ENCODE measurements around the gene ZNF474.
"Not testable (repeated sequence)": the region's sequence is repeated elsewhere in the genome, so short reads cannot be mapped to it uniquely, and the experiment has no call there.

The ZNF474 gene

DNA sequence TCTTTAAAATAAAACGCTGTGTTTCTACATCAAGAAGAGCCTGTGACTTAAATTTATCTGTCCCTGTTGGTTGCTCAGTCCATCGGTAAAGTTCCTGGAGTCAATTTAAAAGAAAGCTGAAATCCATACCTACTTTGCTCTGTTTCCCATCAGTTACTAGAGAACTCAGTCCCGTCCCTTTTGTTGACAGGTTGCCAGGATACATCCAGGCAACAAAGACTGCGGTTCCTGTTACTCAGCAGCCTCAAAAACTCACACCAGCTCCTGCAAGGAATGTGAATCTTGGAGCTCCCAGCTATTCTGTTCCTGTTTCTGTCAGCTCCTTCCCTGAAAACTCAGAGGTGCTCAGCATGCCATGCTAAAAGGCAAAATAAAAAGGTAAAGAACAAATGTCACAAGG is at the start of gene ZNF474:
Gene ZNF474, plus strand, starts transcription at position 241 of the 400 bp plus-strand sequence. CDS start 22,445 bp downstream, outside the sequence.
- DNase-seq (ENCODE audit: extremely low read depth in 1 of 2, low read depth in 1 of 2) = no peak

- DNase-seq (ENCODE audit: extremely low read depth in 1 of 2, low read depth in 1 of 2) = no peak
Observed at GRCh38 chr5:122081541-122081940, 47.8 kb upstream of the ZNF474 start.

- DNase-seq (ENCODE audit: extremely low read depth in 1 of 2, low read depth in 1 of 2) = no peak
Observed at GRCh38 chr5:122083535-122083934, 45.8 kb upstream of the ZNF474 start.

GRCh38 chr5:122085041-122085440 is 44.3 kb upstream of the ZNF474 start:
- DNase-seq (ENCODE audit: extremely low read depth in 1 of 2, low read depth in 1 of 2) = no peak

DNA sequence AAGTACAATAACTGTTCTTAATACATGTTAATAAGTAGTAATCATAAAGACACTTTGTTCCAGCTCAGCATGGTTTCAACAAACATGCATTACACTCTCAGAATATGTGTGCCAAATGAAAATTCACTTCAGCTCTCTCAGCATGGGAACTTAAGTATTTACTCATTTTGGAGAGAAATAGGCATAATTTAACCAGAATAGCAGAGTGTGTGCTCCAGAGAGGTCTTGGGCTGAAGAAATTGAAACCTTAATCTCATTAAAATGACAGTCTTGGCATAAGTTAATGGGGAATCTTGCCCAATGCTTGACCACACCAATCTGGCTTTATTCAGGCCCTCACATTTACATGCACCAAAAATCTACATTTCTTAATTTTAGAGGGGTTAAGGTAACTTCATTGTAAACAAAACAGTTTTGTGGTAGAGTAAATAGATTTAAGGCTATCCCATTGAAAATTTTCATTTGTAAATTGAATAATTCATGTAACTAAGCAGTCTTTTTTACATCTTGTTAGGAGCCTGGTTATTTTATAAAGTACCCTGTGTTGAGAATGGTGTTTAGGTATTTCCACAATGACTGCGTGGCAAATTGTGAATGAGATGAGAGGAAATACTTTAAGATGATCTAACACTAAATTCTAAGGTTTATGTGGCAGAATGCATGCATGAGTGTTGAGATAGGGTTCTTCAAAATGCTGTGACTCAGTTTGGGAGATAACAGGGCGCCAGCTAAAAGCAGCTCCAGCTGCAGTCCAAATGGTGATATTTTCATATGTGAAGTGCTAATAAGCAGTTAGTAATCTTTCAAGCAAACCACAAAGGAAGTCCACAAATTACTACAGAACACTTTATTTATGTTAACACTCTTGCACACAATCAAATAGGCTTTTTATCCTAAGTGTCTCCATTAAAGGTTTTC is 40.0 kb upstream of the ZNF474 start:
- DNase-seq (ENCODE audit: extremely low read depth in 1 of 2, low read depth in 1 of 2) = no peak

DNA sequence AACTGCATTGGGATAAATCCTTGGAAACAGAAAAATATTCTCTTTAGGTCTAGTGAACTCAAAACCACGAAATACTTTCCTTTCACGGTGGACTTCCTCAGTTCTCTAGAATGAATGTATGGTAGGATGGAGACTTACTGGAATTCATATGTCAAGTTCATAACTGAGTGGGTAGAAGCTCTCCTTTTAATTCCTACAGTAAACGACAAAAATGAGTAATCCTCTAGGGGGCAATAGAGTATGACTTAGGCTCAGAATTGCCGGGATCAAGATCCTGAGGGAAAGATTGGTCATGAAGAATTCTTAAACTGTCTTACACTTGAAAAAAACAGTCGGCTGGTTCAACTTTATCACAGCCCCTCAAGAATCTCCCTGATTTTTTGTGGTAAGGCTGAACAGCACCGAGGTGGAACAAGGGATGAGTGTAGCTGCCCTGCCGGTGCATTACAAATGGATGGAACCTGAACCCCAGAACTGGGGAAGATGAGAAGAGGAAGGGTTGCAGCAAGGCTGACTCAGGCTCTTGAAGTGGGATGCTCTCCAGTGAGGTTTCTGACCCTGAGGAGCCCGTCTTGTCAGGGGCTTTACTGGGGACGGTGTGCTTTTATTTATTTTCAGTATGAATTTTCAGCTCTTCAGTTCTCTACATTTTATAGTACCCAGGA is 37.3 kb upstream of the ZNF474 start:
- DNase-seq (ENCODE audit: extremely low read depth in 1 of 2, low read depth in 1 of 2) = no peak

DNA sequence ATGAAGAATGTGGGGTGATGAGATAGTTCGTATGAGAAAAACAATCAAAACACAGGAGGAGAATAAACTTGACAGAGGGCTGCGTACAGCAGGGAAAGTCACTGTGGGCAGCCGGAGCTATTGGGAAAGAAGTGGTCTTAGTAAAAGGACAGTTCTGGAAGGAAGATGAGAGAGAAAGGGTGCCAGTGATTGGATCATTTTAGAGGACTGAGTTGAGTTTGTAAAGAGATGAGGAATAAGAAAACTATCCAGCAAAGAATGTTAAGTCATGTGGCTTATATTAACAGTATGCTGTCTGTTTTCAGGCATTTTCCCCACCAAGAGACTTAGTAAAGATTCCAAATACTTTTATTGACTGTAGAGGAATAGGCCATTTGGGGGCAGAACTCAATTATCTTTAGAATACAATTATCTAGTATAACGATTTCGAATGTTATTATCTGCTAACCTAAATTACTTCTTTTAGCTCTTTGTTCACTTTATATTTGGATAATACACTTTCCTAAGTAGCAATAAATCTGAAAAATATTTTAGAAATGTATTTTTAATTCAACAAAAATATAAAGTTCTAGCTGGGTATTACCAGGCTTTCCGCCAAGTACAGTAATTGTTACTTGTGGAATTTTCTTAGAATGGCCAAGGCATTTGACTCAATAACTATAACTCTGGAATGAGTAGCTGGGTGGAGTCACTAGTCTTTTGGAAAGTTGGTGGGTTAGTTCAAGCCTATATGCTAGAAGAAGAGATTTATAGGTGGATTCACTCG is 35.7 kb upstream of the ZNF474 start:
- no peak for DNase-seq (ENCODE audit: extremely low read depth in 1 of 2, low read depth in 1 of 2)

DNA sequence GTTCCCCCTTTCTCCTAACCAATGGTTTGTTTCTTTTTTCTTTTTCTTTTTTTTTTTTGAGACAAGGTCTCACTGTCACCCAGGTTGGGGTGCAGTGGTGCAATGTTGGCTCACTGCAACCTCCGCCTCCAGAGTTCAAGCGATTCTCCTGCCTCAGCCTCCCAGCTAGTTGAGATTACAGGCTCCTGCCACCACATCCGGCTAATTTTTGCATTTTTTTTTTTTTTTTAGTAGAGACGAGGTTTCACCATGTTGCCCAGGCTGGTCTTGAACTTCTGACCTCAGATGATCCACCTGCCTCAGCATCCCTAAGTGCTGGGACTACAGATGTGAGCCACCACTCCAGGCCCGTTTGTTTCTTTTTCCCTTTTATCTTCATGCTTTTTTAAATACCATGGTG is 35.1 kb upstream of the ZNF474 start:
- not testable (repeated sequence) for DNase-seq (ENCODE audit: extremely low read depth in 1 of 2, low read depth in 1 of 2)

GRCh38 chr5:122095158-122095557 is 34.2 kb upstream of the ZNF474 start:
- no peak for DNase-seq (ENCODE audit: extremely low read depth in 1 of 2, low read depth in 1 of 2)

GRCh38 chr5:122097391-122097790 is 32.0 kb upstream of the ZNF474 start:
- no peak for DNase-seq (ENCODE audit: extremely low read depth in 1 of 2, low read depth in 1 of 2)

DNA sequence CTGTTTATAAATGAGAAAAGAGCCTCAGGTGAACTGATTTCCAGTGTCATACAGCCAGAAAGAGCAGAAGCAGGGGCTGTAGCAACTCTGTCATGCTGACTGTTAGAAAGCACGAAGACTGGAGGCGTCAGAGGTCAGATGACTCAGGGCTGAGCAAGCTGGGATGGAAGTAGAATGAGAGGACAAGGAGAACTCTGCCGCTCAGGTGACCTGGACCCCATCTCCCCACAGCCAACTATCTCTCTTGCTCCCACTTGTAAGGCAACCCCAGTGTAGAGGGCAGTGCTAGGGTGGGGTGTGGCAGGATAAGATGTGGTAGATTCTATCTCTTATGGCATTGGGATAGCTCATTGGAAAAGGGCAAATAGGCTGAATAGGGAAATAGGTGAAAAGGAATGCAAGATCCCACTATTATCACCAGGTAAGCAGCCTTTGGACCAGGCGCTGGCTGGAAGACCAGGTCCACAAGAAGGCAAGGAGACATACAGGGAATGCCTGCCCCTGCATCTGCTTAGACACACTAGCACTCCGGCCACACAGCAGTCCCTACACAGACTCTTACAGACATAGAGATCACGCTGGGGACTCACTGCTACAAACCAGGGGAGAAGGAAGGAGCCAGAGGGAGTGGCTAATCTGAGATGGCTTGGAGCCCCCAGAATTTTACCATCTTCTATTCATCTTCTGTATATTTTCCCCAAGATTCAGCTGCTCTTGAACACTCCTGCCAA is 30.1 kb upstream of the ZNF474 start:
- DNase-seq (ENCODE audit: extremely low read depth in 1 of 2, low read depth in 1 of 2) = no peak

DNA sequence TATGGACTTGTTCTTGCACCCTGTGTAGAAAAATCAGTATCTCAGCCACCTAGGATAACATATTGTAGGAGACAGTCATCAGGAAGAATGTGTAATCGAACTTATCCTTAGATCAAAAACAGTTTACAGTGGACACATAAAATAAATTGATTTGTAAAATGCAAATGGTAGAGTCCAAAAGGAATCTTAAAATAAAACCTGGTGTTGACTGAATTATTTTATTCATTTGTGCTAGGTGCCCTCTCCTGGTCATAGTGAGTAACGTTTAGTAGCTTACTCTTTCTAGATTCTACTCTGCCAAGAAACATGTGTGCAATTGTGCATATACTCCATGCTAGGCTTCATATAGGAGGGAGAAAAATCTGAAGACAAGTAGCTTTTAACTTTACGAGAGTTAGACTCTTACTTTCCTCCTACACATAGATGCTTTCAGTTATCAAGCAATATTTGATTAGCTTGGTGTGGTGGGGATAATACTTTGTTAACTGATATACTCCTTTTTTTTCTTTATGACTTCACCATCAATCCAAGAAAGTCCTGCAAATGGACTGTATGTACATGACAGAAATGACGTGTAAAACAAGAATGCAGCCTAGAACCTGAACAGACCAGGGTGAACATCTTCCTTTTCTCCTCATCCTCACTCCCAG is 27.6 kb upstream of the ZNF474 start:
- no peak for DNase-seq (ENCODE audit: extremely low read depth in 1 of 2, low read depth in 1 of 2)

DNA sequence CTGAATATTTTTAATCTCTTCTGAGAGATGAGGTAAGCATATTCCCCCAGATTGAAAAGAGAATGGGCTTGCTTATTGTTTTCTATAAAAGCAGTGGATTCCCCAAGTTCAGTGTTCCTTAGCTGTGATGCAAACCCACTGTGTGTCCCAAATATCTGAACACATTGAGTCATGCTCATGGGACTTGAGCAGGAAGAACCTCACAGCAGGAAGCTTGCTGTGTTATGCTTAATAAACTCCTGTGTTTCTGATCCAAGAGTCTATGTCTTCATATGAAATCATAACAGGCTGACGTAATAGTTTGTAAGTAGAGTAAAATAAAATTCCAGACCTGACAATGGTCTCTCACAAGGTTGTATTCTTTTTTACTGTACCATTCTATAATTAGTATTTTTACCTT is 26.5 kb upstream of the ZNF474 start:
- DNase-seq (ENCODE audit: extremely low read depth in 1 of 2, low read depth in 1 of 2) = no peak

- no peak for DNase-seq (ENCODE audit: extremely low read depth in 1 of 2, low read depth in 1 of 2)
Observed at GRCh38 chr5:122105909-122106308, 23.4 kb upstream of the ZNF474 start.

DNA sequence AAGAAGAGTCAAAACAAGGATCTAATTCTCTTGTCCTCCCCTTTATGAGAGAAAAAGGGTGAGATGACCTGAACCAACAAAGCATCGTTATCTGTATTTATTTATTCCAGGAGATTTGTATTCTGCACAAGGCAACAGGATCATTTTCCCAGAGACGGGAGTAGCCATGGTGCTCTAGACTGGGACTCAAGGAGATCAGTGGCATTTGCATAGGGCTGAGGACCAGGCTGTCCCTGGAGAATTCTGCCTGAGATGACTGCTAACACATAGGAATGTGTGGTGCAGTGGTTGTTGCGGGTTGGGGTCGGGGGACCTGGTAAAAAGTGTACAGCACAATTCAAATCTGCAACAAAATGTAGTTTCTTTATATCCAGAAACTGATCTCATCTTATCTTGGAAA is 22.3 kb upstream of the ZNF474 start:
- DNase-seq (ENCODE audit: extremely low read depth in 1 of 2, low read depth in 1 of 2) = no peak

- DNase-seq (ENCODE audit: extremely low read depth in 1 of 2, low read depth in 1 of 2) = no peak
Observed at GRCh38 chr5:122110987-122111386, 18.4 kb upstream of the ZNF474 start.

GRCh38 chr5:122111460-122111859 is 17.9 kb upstream of the ZNF474 start:
- DNase-seq (ENCODE audit: extremely low read depth in 1 of 2, low read depth in 1 of 2) = no peak

- DNase-seq (ENCODE audit: extremely low read depth in 1 of 2, low read depth in 1 of 2) = no peak
Observed at GRCh38 chr5:122112063-122112462, 17.3 kb upstream of the ZNF474 start.

- no peak for DNase-seq (ENCODE audit: extremely low read depth in 1 of 2, low read depth in 1 of 2)
Observed at GRCh38 chr5:122112733-122113558, 16.4 kb upstream of the ZNF474 start.
